Esophagus muscularis mucosa (tissue), 4 donors: Measurements from ENCODE around the gene PPIL1.

Experiments
- CTCF ChIP-seq, 3 experiments: fragments of 200-600 bp in 2 of 3; fragments of 450-650 bp in 1 of 3; sonication (generic) in 2 of 3; IDR thresholded peaks; one replicate each; pipeline ENCODE4 v1.5.1; 2017 to 2019; ENCODE audit warnings: antibody characterized with exemption in 3 of 3, mild to moderate bottlenecking in 2 of 3, moderate library complexity in 1 of 3
- EP300 ChIP-seq: sonication (generic); formaldehyde crosslinking; IDR thresholded peaks from one replicate; pipeline ENCODE4 v1.6.1; 2017; ENCODE audit warnings: antibody characterized with exemption
- POLR2A ChIP-seq: fragments of 450-650 bp; IDR thresholded peaks from one replicate; pipeline ENCODE4 v1.6.1; 2017; ENCODE audit warnings: antibody characterized with exemption, moderate library complexity, mild to moderate bottlenecking, low read depth

GRCh38 chr6:36809156-36809555 is 65.4 kb downstream of the PPIL1 start:
- TF ChIP-seq CTCF (IDR thresholded peaks at IDR 0.05) (no peak), POLR2A (no peak), EP300 (no peak)
